ENCODE data around the gene PDCD1LG2. TPM values are rescaled to one million over a fixed set of nuclear protein-coding genes. Genes with fewer than 3 reads are reported as not detected.

Gene PDCD1LG2
- total and polyA plus RNA-seq, 2 experiments from 2014 or later, result not detected

DNA sequence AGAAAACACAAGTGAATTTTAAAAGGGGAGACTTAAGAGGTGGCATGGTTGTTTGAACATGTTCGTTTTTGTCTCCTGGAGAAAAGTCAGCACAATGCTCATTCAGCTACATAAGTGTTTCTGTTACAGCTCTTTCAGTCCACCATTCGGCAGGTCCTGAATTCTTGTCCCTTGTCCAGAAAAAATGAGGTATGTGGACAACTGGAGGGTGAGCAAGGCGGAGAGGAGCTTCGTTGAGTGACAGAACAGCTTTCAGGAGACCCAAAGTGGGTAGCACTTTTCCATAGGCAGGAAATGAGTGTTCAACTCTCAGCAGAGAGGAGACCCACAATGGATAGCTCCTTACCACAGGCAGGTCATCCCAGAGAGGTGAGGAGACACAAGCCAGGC lies 4.9 kb downstream of the PDCD1LG2 start:
- Histone ChIP-seq H3K27ac (ENCODE audit: low read depth) (no peak overlapping the region), H3F3A (replicated peaks; ENCODE audit: low read depth) (no peaks in the 10 kb centered on the region), H3K4me2 (no peak overlapping the region), H3K4me3 (no peak overlapping the region), H3K9me2 (ENCODE audit: insufficient read depth) (0 out of 2 replicates have a peak, but pooled peaks cover 6% of the 10 kb centered on the region), H3K4me1 (ENCODE audit: insufficient read depth) (peaks cover 15% of the 10 kb centered on the region), H3K27me3 (ENCODE audit: insufficient read depth) (no peaks in the 10 kb centered on the region), H4K20me1 (replicated peaks; ENCODE audit: insufficient read depth) (no peaks in the 10 kb centered on the region), H3K36me3 (ENCODE audit: insufficient read depth) (no peaks in the 10 kb centered on the region; the same call in 1 of the 2 replicates), H3K79me2 (replicated peaks; ENCODE audit: insufficient read depth) (no peaks in the 10 kb centered on the region), H2AFZ (no peak overlapping the region)
- H3K36me3 Mint-ChIP-seq (ENCODE audit: low read depth), result no peaks in the 10 kb centered on the region
- DNase-seq (ENCODE audit: low spot score), result no peak
- peaks cover 17% of the 10 kb centered on the region for H3K4me1 Mint-ChIP-seq
- ATAC-seq, result no peak
- H3K4me3 Mint-ChIP-seq, result no peak overlapping the region
- TF ChIP-seq EZH2phosphoT487 (IDR thresholded peaks at IDR 0.05; ENCODE audit: unreplicated experiment) (no peak), EZH2 (IDR thresholded peaks at IDR 0.05; ENCODE audit: low read depth, unreplicated experiment) (no peak), ZNF114 (CRISPR knock-in tag; IDR thresholded peaks at IDR 0.05) (no peak), STAT1 (IDR thresholded peaks at IDR 0.05; ENCODE audit: unreplicated experiment) (no peak), NANOG (IDR thresholded peaks at IDR 0.05; ENCODE audit: borderline replicate concordance) (no peak), CREB1 (CRISPR knock-in tag; IDR thresholded peaks at IDR 0.05; ENCODE audit: low read depth) (no peak)
- TF ChIP-seq, protein P1, sequence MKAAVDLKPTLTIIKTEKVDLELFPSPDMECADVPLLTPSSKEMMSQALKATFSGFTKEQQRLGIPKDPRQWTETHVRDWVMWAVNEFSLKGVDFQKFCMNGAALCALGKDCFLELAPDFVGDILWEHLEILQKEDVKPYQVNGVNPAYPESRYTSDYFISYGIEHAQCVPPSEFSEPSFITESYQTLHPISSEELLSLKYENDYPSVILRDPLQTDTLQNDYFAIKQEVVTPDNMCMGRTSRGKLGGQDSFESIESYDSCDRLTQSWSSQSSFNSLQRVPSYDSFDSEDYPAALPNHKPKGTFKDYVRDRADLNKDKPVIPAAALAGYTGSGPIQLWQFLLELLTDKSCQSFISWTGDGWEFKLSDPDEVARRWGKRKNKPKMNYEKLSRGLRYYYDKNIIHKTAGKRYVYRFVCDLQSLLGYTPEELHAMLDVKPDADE (IDR thresholded peaks at IDR 0.05), result no peak
- TF ChIP-seq, protein P2, sequence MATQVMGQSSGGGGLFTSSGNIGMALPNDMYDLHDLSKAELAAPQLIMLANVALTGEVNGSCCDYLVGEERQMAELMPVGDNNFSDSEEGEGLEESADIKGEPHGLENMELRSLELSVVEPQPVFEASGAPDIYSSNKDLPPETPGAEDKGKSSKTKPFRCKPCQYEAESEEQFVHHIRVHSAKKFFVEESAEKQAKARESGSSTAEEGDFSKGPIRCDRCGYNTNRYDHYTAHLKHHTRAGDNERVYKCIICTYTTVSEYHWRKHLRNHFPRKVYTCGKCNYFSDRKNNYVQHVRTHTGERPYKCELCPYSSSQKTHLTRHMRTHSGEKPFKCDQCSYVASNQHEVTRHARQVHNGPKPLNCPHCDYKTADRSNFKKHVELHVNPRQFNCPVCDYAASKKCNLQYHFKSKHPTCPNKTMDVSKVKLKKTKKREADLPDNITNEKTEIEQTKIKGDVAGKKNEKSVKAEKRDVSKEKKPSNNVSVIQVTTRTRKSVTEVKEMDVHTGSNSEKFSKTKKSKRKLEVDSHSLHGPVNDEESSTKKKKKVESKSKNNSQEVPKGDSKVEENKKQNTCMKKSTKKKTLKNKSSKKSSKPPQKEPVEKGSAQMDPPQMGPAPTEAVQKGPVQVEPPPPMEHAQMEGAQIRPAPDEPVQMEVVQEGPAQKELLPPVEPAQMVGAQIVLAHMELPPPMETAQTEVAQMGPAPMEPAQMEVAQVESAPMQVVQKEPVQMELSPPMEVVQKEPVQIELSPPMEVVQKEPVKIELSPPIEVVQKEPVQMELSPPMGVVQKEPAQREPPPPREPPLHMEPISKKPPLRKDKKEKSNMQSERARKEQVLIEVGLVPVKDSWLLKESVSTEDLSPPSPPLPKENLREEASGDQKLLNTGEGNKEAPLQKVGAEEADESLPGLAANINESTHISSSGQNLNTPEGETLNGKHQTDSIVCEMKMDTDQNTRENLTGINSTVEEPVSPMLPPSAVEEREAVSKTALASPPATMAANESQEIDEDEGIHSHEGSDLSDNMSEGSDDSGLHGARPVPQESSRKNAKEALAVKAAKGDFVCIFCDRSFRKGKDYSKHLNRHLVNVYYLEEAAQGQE (IDR thresholded peaks at IDR 0.05; ENCODE audit: unreplicated experiment), result no peak
- no peaks in the 10 kb centered on the region; the same call in 2 of the 3 replicates for H3K9me3 Mint-ChIP-seq
- H3K27me3 Mint-ChIP-seq (ENCODE audit: insufficient read depth, low read depth, poor library complexity), result no peaks in the 10 kb centered on the region
- H3K27ac Mint-ChIP-seq, result no peak overlapping the region

DNA sequence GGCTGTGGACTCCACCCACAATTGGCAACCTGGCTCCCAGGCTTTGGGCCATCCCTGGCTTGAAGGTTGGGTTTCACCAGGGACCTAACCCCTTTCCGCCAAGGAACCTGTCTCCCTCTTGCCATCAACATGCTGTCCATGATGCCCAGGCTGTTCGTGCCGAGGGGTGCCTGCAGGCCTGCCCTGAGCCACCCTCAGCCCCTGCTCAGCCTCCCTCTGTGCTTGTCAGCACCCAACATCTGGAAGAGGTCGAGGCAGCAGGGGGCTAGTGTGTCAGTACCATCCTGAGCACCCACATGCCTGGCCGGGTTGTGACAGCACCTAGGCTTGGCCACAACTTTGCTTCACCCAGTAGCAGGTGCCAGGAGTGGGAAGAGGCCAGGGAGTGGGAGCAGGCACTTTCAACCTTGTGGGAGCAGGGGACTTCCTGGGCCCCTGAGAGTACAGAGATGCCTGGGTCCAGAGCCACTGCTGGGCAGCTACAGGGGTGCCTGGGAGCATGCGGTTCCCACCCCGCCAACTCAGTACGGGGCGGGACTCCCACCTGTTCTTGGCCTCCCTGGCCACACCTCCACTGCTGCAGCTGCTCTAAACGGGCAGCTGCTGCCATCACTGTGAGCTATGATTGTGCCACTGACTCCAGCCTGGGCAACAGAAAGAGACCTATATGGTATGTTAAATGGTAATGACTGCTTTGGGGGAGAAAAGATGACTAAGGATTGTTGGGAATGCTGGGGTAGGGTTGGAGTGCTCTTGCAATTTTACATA lies 6.3 kb downstream of the PDCD1LG2 start:
- Histone ChIP-seq H3F3A (replicated peaks; ENCODE audit: low read depth) (no peaks in the 10 kb centered on the region), H3K79me2 (replicated peaks; ENCODE audit: insufficient read depth) (no peaks in the 10 kb centered on the region), H3K9me2 (ENCODE audit: insufficient read depth) (0 out of 2 replicates have a peak, but pooled peaks cover 2% of the 10 kb centered on the region), H3K36me3 (ENCODE audit: insufficient read depth) (no peaks in the 10 kb centered on the region; the same call in 1 of the 2 replicates), H3K4me2 (no peak overlapping the region), H3K27me3 (ENCODE audit: insufficient read depth) (no peaks in the 10 kb centered on the region), H4K20me1 (replicated peaks; ENCODE audit: insufficient read depth) (no peaks in the 10 kb centered on the region), H3K4me1 (ENCODE audit: insufficient read depth) (peaks cover 17% of the 10 kb centered on the region), H3K4me3 (no peak overlapping the region), H2AFZ (no peak overlapping the region), H3K27ac (ENCODE audit: low read depth) (no peak overlapping the region)
- H3K27me3 Mint-ChIP-seq (ENCODE audit: insufficient read depth, low read depth, poor library complexity), result no peaks in the 10 kb centered on the region
- no peak overlapping the region for H3K4me3 Mint-ChIP-seq
- H3K36me3 Mint-ChIP-seq (ENCODE audit: low read depth), result no peaks in the 10 kb centered on the region
- H3K9me3 Mint-ChIP-seq, result no peaks in the 10 kb centered on the region; the same call in 2 of the 3 replicates
- no peak overlapping the region for H3K27ac Mint-ChIP-seq
- ATAC-seq (no peak), DNase-seq (ENCODE audit: low spot score) (no peak)
- H3K4me1 Mint-ChIP-seq, result peaks cover 14% of the 10 kb centered on the region
- no peak for TF ChIP-seq EZH2 (IDR thresholded peaks at IDR 0.05; ENCODE audit: low read depth, unreplicated experiment)
- TF ChIP-seq STAT1 (IDR thresholded peaks at IDR 0.05; ENCODE audit: unreplicated experiment), result no peak
- TF ChIP-seq ZNF331 (CRISPR knock-in tag; IDR thresholded peaks at IDR 0.05; ENCODE audit: low read depth), result no peak
- TF ChIP-seq, protein P1 (IDR thresholded peaks at IDR 0.05), result no peak
- TF ChIP-seq POLR2AphosphoS5 (IDR thresholded peaks at IDR 0.05; ENCODE audit: low read depth), result no peak
- TF ChIP-seq, protein P3, sequence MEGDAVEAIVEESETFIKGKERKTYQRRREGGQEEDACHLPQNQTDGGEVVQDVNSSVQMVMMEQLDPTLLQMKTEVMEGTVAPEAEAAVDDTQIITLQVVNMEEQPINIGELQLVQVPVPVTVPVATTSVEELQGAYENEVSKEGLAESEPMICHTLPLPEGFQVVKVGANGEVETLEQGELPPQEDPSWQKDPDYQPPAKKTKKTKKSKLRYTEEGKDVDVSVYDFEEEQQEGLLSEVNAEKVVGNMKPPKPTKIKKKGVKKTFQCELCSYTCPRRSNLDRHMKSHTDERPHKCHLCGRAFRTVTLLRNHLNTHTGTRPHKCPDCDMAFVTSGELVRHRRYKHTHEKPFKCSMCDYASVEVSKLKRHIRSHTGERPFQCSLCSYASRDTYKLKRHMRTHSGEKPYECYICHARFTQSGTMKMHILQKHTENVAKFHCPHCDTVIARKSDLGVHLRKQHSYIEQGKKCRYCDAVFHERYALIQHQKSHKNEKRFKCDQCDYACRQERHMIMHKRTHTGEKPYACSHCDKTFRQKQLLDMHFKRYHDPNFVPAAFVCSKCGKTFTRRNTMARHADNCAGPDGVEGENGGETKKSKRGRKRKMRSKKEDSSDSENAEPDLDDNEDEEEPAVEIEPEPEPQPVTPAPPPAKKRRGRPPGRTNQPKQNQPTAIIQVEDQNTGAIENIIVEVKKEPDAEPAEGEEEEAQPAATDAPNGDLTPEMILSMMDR (conservative IDR thresholded peaks at IDR 0.05; ENCODE audit: low read depth in 2 of 2), result no peak

All from GM23338 (cell line).